ENCODE results near the gene RAP2C. TPM values are rescaled to one million over a fixed set of nuclear protein-coding genes. Genes with fewer than 3 reads are reported as not detected.
A peak's percentile ranks its signal among the peaks of the same experiment; 100 is the strongest.

Gene RAP2C
- total RNA-seq, 2 experiments from 2014 or later: 13.8 to 22.1 TPM

DNA sequence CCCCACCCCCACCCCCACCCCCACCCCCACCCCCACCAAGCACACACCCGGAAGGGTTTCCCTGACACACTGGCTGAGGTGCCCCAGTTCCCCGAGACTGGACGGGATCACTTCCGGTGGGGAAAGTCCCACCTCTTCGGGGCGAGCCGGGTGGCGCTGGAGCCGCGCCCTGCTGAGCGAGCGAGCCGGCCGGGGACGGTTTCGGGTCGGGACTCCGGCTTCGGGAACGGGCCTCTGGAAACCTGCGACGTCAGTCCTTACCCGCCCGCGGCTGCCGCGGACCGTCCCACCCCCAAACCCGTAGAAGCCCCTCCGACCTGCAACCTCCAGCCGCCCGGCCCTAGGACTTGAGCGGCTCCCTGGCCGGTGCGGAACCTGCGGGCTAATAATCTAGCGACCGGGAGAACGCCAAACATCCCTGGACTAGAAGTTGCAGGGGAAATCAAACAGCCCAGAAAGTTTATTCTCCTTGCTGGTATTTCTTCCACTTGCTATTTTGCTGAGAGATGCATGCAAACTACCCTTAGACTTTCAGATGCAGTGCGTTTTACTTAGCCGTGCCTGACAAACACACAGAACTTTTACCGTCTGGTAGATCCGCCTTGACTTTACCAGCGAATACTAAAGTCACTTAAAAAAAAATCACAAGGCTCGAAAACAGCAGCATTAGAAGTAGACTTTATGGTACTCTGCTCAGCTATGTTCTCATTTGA is 991 bp downstream of the RAP2C start:
- H3K4me2 ChIP-seq (ENCODE audit: low read length): peak overlapping the region; percentile 75
- peaks cover 27% of the 10 kb centered on the region for H3K79me2 ChIP-seq (ENCODE audit: insufficient read depth, low read depth, low read length)
- ChIA-PET CTCF (ENCODE audit: unreplicated experiment) (interaction anchor here (0.6 kb wide), 1 partner anchor 268 kb away, joined by 21 read pairs; no protein-coding TSS in a partner anchor), POLR2A (interaction anchor here (0.6 to 0.9 kb wide), 2 partner anchors 164 to 302 kb away, joined by 3 read pairs; no protein-coding TSS in a partner anchor)
- BruUV-seq (replicated peaks): no TSS peak
- DNase-seq (ENCODE audit: low spot score): peak; percentile 88
- no peaks in the 10 kb centered on the region for H3K9me2 ChIP-seq (ENCODE audit: insufficient read depth, low read length)
- H3K27ac ChIP-seq (ENCODE audit: low read depth, low read length, poor library complexity, severe bottlenecking): peak overlapping the region; percentile 69
- H4K20me1 ChIP-seq (ENCODE audit: insufficient read depth, low read length): no peaks in the 10 kb centered on the region
- no peaks in the 10 kb centered on the region for H3K9me3 ChIP-seq (ENCODE audit: low read length)
- H3K4me1 ChIP-seq (ENCODE audit: insufficient read depth, low read length, poor library complexity, severe bottlenecking): peaks cover 15% of the 10 kb centered on the region
- TF ChIP-seq, protein P1, sequence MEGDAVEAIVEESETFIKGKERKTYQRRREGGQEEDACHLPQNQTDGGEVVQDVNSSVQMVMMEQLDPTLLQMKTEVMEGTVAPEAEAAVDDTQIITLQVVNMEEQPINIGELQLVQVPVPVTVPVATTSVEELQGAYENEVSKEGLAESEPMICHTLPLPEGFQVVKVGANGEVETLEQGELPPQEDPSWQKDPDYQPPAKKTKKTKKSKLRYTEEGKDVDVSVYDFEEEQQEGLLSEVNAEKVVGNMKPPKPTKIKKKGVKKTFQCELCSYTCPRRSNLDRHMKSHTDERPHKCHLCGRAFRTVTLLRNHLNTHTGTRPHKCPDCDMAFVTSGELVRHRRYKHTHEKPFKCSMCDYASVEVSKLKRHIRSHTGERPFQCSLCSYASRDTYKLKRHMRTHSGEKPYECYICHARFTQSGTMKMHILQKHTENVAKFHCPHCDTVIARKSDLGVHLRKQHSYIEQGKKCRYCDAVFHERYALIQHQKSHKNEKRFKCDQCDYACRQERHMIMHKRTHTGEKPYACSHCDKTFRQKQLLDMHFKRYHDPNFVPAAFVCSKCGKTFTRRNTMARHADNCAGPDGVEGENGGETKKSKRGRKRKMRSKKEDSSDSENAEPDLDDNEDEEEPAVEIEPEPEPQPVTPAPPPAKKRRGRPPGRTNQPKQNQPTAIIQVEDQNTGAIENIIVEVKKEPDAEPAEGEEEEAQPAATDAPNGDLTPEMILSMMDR (conservative IDR thresholded peaks at IDR 0.05; ENCODE audit: low read length): no peak
- no peak for TF ChIP-seq EZH2phosphoT487 (IDR thresholded peaks at IDR 0.05; ENCODE audit: borderline replicate concordance, low read depth, low read length)
- H2AFZ ChIP-seq (ENCODE audit: low read length): peak overlapping the region; percentile 88
- intact Hi-C loops (cut with micrococcal nuclease; ENCODE audit: unreplicated experiment): loop anchor here (2.0 kb wide), 3 partner anchors 195 to 377 kb away; partner anchors contain the start of genes MBNL3 and STK26
- peak overlapping the region; percentile 78 for H3K4me3 ChIP-seq (ENCODE audit: low read depth, low read length, poor library complexity, severe bottlenecking)
- H3K36me3 ChIP-seq (ENCODE audit: insufficient read depth, low read length): peaks cover 14% of the 10 kb centered on the region; the same call in 1 of the 2 replicates

DNA sequence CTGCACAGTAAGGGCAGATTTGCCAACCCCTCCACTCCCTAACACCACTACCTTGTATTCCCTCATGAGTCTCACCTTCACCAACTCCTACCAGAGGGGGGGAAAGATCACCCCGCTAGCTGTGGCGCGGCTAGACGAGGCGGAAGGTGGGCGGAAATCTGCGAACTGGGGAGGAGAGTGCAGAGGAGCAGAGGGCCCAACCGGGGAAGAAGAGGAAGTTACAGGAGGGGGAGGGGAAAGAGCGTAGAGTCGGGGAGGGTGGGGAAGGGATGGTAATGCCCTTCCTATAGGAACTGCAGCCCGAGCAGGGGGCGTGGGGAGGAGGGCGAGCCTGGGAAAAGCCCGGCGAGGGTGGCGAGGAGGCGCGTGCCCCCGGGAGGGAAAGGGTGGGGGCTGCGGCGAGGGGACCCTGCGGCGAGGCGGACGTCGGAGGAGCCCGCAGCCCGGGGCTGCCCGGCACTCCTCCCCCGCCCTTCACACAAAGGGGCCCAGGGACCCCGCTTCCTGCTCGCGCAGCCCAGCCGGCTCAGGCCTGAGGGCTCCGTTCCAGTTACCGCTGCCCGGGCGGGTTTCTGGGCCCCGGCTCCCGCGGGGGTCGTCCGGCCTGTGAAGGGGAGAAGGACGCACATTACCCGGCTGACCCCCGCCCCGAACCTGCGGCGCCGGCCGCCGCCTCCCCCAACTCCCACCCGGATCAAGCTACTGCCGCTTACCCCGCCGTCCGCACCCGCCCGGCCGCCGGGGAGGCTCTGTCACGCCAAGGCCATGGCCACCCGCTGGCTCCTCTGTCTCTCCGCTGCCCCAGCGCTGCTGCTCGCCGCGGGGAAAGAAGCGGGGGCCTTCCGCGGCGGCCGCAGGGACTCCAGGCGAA is 1.8 kb downstream of the RAP2C start:
- ChIA-PET POLR2A (interaction anchor here (1.1 kb wide), 1 partner anchor 10 kb away, joined by 3 read pairs; no protein-coding TSS in a partner anchor), CTCF (ENCODE audit: unreplicated experiment) (interaction anchor here (0.6 kb wide), 1 partner anchor 268 kb away, joined by 21 read pairs; no protein-coding TSS in a partner anchor)
- peaks cover 21% of the 10 kb centered on the region; the same call in 1 of the 2 replicates for H3K36me3 ChIP-seq (ENCODE audit: insufficient read depth, low read length)
- no peaks in the 10 kb centered on the region for H3K9me2 ChIP-seq (ENCODE audit: insufficient read depth, low read length)
- peak overlapping the region; percentile 69 for H3K27ac ChIP-seq (ENCODE audit: low read depth, low read length, poor library complexity, severe bottlenecking)
- H2AFZ ChIP-seq (ENCODE audit: low read length): peak overlapping the region; percentile 57; the same call in 1 of the 2 replicates
- BruUV-seq (replicated peaks): no TSS peak
- no peaks in the 10 kb centered on the region for H3K9me3 ChIP-seq (ENCODE audit: low read length)
- peak overlapping the region; percentile 71 for H3K4me2 ChIP-seq (ENCODE audit: low read length)
- peaks cover 15% of the 10 kb centered on the region for H3K4me1 ChIP-seq (ENCODE audit: insufficient read depth, low read length, poor library complexity, severe bottlenecking)
- H3K4me3 ChIP-seq (ENCODE audit: low read depth, low read length, poor library complexity, severe bottlenecking): peak overlapping the region; percentile 78
- H3K79me2 ChIP-seq (ENCODE audit: insufficient read depth, low read depth, low read length): peaks cover 27% of the 10 kb centered on the region
- DNase-seq (ENCODE audit: low spot score): peak; percentile 84
- no peak for TF ChIP-seq EZH2phosphoT487 (IDR thresholded peaks at IDR 0.05; ENCODE audit: borderline replicate concordance, low read depth, low read length)
- no peaks in the 10 kb centered on the region for H4K20me1 ChIP-seq (ENCODE audit: insufficient read depth, low read length)
- intact Hi-C loops (cut with micrococcal nuclease; ENCODE audit: unreplicated experiment): loop anchor here (2.0 kb wide), 3 partner anchors 195 to 377 kb away; partner anchors contain the start of genes MBNL3 and STK26

DNA sequence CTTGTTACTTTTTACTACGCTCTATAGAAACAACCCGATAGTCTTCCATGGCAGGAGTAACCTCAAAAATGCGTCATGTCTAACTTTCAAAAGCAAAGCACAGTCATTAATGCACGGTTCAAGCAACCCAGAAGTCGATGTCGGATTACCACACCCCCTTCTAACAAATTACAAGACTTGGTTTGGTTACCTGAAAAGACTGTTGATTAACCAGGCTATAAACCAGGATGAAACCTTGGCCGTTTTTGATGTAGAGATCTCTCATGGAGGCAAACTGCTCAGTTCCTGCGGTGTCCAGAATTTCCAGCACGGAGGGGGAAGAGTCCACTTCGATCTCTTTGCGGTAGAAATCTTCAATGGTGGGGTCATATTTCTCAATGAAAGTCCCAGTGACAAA is 2.4 kb downstream of the RAP2C start:
- no peaks in the 10 kb centered on the region for H3K9me3 ChIP-seq (ENCODE audit: low read length)
- no peaks in the 10 kb centered on the region for H3K9me2 ChIP-seq (ENCODE audit: insufficient read depth, low read length)
- H3K4me3 ChIP-seq (ENCODE audit: low read depth, low read length, poor library complexity, severe bottlenecking): peak overlapping the region; percentile 78
- peak overlapping the region; percentile 71 for H3K4me2 ChIP-seq (ENCODE audit: low read length)
- peaks cover 27% of the 10 kb centered on the region for H3K79me2 ChIP-seq (ENCODE audit: insufficient read depth, low read depth, low read length)
- intact Hi-C loops (cut with micrococcal nuclease; ENCODE audit: unreplicated experiment): no loop called here
- ChIA-PET CTCF (ENCODE audit: unreplicated experiment) (no interaction called here), POLR2A (interaction anchor here (1.1 kb wide), 1 partner anchor 9 kb away, joined by 3 read pairs; no protein-coding TSS in a partner anchor)
- no peak for DNase-seq (ENCODE audit: low spot score)
- peak overlapping the region; percentile 69 for H3K27ac ChIP-seq (ENCODE audit: low read depth, low read length, poor library complexity, severe bottlenecking)
- H2AFZ ChIP-seq (ENCODE audit: low read length): peak overlapping the region; percentile 57; the same call in 1 of the 2 replicates
- peaks cover 23% of the 10 kb centered on the region; the same call in 1 of the 2 replicates for H3K36me3 ChIP-seq (ENCODE audit: insufficient read depth, low read length)
- BruUV-seq (replicated peaks): TSS peak; percentile 60
- no peaks in the 10 kb centered on the region for H4K20me1 ChIP-seq (ENCODE audit: insufficient read depth, low read length)
- no peak for TF ChIP-seq EZH2phosphoT487 (IDR thresholded peaks at IDR 0.05; ENCODE audit: borderline replicate concordance, low read depth, low read length)
- TF ChIP-seq, protein P1 (conservative IDR thresholded peaks at IDR 0.05; ENCODE audit: low read length): no peak
- peaks cover 15% of the 10 kb centered on the region for H3K4me1 ChIP-seq (ENCODE audit: insufficient read depth, low read length, poor library complexity, severe bottlenecking)

Measured in OCI-LY7 (cell line).